ENCODE results near the gene C1GALT1.

Gene C1GALT1

DNA sequence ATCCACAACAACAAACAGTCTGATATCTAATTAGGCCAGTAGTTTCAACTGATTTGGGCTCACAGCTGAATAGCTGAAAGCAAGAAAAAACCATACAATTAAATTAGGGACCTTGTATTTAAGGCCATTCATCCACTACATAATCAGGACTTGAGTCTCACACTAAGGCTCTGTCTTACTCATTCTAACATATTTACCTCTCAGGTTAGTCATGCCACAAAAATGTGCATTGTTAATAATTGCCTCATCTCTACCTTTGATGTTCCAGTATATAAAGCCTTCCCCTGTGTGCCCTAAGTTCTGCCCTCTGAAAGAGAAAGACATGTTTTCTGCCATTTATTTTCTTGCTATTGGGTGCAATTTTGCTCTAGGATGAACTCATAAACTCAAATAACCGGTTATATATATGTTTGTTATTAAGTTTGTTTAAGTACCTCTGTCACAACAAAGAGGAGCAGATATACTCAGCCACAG lies 5.3 kb upstream of the C1GALT1 start (continued):
- TF ChIP-seq, protein P1, sequence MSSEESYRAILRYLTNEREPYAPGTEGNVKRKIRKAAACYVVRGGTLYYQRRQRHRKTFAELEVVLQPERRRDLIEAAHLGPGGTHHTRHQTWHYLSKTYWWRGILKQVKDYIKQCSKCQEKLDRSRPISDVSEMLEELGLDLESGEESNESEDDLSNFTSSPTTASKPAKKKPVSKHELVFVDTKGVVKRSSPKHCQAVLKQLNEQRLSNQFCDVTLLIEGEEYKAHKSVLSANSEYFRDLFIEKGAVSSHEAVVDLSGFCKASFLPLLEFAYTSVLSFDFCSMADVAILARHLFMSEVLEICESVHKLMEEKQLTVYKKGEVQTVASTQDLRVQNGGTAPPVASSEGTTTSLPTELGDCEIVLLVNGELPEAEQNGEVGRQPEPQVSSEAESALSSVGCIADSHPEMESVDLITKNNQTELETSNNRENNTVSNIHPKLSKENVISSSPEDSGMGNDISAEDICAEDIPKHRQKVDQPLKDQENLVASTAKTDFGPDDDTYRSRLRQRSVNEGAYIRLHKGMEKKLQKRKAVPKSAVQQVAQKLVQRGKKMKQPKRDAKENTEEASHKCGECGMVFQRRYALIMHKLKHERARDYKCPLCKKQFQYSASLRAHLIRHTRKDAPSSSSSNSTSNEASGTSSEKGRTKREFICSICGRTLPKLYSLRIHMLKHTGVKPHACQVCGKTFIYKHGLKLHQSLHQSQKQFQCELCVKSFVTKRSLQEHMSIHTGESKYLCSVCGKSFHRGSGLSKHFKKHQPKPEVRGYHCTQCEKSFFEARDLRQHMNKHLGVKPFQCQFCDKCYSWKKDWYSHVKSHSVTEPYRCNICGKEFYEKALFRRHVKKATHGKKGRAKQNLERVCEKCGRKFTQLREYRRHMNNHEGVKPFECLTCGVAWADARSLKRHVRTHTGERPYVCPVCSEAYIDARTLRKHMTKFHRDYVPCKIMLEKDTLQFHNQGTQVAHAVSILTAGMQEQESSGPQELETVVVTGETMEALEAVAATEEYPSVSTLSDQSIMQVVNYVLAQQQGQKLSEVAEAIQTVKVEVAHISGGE (tag by site-specific recombination; conservative IDR thresholded peaks at IDR 0.05; ENCODE audit: low read depth), result no peak
- TF ChIP-seq ZNF837 (tag by site-specific recombination; IDR thresholded peaks at IDR 0.05) (no peak), MZF1 (tag by site-specific recombination; IDR thresholded peaks at IDR 0.05; ENCODE audit: borderline replicate concordance) (no peak), ZNF830 (tag by site-specific recombination; IDR thresholded peaks at IDR 0.05; ENCODE audit: low read depth) (no peak), ZEB2 (tag by site-specific recombination; IDR thresholded peaks at IDR 0.05) (no peak), ZNF335 (tag by site-specific recombination; conservative IDR thresholded peaks at IDR 0.05) (no peak), ZXDB (tag by site-specific recombination; IDR thresholded peaks at IDR 0.05) (no peak), ZNF600 (tag by site-specific recombination; IDR thresholded peaks at IDR 0.05) (peak; percentile 50; the same call in 1 of the 2 replicates), GLI4 (tag by site-specific recombination; IDR thresholded peaks at IDR 0.05) (no peak), ZBTB48 (tag by site-specific recombination; IDR thresholded peaks at IDR 0.05) (peak; percentile 34; the same call in 1 of the 2 replicates), ZNF350 (tag by site-specific recombination; IDR thresholded peaks at IDR 0.05) (no peak), ZNF132 (tag by site-specific recombination; IDR thresholded peaks at IDR 0.05; ENCODE audit: borderline replicate concordance) (no peak), ZNF585B (tag by site-specific recombination; IDR thresholded peaks at IDR 0.05) (no peak), ZNF394 (tag by site-specific recombination; IDR thresholded peaks at IDR 0.05; ENCODE audit: borderline replicate concordance) (peak; percentile 20; the same call in 1 of the 2 replicates), BCL11A (tag by site-specific recombination; IDR thresholded peaks at IDR 0.05; ENCODE audit: low read depth) (no peak), ZNF10 (tag by site-specific recombination; IDR thresholded peaks at IDR 0.05) (no peak), ZNF214 (tag by site-specific recombination; IDR thresholded peaks at IDR 0.05; ENCODE audit: borderline replicate concordance) (no peak), ZNF670 (tag by site-specific recombination; IDR thresholded peaks at IDR 0.05; ENCODE audit: low read depth) (no peak), SP7 (tag by site-specific recombination; IDR thresholded peaks at IDR 0.05) (peak; percentile 93)
- TF ChIP-seq, protein P2, sequence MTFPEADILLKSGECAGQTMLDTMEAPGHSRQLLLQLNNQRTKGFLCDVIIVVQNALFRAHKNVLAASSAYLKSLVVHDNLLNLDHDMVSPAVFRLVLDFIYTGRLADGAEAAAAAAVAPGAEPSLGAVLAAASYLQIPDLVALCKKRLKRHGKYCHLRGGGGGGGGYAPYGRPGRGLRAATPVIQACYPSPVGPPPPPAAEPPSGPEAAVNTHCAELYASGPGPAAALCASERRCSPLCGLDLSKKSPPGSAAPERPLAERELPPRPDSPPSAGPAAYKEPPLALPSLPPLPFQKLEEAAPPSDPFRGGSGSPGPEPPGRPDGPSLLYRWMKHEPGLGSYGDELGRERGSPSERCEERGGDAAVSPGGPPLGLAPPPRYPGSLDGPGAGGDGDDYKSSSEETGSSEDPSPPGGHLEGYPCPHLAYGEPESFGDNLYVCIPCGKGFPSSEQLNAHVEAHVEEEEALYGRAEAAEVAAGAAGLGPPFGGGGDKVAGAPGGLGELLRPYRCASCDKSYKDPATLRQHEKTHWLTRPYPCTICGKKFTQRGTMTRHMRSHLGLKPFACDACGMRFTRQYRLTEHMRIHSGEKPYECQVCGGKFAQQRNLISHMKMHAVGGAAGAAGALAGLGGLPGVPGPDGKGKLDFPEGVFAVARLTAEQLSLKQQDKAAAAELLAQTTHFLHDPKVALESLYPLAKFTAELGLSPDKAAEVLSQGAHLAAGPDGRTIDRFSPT (tag by site-specific recombination; IDR thresholded peaks at IDR 0.05), result peak; percentile 56; the same call in 1 of the 2 replicates
- TF ChIP-seq, protein P3, sequence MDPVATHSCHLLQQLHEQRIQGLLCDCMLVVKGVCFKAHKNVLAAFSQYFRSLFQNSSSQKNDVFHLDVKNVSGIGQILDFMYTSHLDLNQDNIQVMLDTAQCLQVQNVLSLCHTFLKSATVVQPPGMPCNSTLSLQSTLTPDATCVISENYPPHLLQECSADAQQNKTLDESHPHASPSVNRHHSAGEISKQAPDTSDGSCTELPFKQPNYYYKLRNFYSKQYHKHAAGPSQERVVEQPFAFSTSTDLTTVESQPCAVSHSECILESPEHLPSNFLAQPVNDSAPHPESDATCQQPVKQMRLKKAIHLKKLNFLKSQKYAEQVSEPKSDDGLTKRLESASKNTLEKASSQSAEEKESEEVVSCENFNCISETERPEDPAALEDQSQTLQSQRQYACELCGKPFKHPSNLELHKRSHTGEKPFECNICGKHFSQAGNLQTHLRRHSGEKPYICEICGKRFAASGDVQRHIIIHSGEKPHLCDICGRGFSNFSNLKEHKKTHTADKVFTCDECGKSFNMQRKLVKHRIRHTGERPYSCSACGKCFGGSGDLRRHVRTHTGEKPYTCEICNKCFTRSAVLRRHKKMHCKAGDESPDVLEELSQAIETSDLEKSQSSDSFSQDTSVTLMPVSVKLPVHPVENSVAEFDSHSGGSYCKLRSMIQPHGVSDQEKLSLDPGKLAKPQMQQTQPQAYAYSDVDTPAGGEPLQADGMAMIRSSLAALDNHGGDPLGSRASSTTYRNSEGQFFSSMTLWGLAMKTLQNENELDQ (tag by site-specific recombination; IDR thresholded peaks at IDR 0.05; ENCODE audit: low read depth), result no peak
- TF ChIP-seq, protein P4, sequence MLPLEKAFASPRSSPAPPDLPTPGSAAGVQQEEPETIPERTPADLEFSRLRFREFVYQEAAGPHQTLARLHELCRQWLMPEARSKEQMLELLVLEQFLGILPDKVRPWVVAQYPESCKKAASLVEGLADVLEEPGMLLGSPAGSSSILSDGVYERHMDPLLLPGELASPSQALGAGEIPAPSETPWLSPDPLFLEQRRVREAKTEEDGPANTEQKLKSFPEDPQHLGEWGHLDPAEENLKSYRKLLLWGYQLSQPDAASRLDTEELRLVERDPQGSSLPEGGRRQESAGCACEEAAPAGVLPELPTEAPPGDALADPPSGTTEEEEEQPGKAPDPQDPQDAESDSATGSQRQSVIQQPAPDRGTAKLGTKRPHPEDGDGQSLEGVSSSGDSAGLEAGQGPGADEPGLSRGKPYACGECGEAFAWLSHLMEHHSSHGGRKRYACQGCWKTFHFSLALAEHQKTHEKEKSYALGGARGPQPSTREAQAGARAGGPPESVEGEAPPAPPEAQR (tag by site-specific recombination; IDR thresholded peaks at IDR 0.05), result no peak
- TF ChIP-seq, protein P5, sequence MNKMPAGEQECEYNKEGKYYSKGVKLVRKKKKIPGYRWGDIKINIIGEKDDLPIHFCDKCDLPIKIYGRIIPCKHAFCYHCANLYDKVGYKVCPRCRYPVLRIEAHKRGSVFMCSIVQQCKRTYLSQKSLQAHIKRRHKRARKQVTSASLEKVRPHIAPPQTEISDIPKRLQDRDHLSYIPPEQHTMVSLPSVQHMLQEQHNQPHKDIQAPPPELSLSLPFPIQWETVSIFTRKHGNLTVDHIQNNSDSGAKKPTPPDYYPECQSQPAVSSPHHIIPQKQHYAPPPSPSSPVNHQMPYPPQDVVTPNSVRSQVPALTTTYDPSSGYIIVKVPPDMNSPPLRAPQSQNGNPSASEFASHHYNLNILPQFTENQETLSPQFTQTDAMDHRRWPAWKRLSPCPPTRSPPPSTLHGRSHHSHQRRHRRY (tag by site-specific recombination; IDR thresholded peaks at IDR 0.05), result no peak

Measured in HEK293 (cell line).